Frontal cortex (tissue), 4 donors: ENCODE measurements around the gene KCNA3. TPM values are rescaled to one million over a fixed set of nuclear protein-coding genes. Genes with fewer than 3 reads are reported as not detected.
"Not testable (repeated sequence)": the region's sequence is repeated elsewhere in the genome, so short reads cannot be mapped to it uniquely, and the experiment has no call there.

Experiments used
- DNase-seq, 2 donors: peaks; one replicate each; pipeline ENCODE4 v3.0.0; 2012; ENCODE audit warnings: low spot score in 2 of 2
- FAIRE-seq: peaks from 2 replicates; lab custom pipeline; 2012; peaks lifted over from hg19 to GRCh38; lab: Jason Lieb, UNC
- total RNA-seq: library from RNA; depleted of rRNA; stranded (reverse); fragments of >200 nt; gene quantifications from one replicate; pipeline ENCODE4 v1.2.3, GENCODE V29; 2014
- donor health status: control.
- donor health status: control.
- donor health status: control.

The KCNA3 gene
- total RNA-seq, 1 donor from 2014 or later: 20.8 TPM

DNA sequence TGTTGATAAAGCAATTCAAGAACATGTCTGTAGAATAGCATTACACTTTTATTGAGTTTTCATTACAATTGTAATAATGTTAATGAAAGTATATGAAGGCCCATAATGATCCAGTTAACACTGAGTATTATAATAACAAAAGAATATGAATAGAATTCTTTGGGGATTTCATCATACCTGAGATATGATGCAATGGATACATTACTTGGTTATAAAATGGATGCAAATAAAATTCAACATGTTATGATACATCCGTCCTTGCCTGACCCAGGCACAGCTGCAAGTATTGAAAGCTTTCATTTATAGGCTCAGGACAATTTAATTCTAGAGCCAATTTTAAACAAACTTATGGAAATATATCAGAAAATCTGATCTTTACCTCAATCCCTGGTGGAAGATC lies 8.2 kb upstream of the KCNA3 start:
- FAIRE-seq: no peak
- DNase-seq: no peak

DNA sequence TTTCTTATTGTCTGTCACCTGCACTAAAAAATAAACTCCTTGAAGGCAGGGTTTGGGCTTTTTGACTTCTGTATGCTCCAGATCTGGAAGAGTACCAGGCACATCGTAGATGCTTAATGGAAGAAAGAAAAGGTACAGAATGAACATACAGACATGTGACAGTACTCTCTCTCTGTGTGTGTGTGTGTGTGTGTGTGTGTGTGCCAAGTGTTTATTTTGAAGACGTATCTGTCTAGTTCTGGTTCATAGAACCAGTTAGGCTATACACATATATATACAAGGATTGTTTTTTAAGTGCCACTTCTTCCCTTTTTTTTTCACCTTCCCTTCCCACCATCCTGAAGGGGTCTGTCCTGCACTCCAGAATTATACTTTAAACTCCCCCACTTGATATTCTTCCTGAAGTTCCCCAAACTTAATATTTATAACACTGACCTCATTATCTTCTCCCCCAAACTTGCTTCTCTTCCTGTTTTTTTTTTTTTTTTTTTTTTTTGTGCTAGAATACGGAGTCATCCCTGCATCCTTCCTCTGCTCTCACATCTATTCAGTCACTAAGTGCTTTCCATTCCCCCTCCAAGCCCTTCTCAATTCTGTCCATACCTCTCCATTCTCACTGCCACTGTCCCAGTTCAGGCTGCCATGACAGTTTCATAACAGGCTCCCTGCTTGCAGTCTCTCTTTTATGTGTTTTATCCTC lies 5.4 kb upstream of the KCNA3 start:
- DNase-seq (no peak), FAIRE-seq (no peak)

DNA sequence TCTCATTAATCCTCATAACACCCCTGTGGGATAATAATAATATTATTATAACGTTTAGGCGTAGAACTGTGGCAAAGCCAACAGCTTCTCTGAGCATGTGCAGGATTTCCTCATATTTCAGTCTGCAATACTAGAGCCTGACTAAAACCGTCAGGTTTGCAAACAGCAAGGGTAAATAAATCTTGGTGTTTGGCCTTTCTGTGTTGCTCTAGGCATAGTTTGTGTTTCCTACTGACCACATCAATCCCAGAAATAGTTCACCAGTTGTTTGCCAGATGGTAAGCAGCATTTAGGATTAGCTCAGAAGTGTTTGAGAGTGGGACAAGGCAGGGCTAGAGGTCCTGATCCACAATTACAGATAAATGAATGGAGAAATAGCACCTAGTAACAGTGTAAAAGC lies 2.8 kb upstream of the KCNA3 start:
- no peak for FAIRE-seq

DNA sequence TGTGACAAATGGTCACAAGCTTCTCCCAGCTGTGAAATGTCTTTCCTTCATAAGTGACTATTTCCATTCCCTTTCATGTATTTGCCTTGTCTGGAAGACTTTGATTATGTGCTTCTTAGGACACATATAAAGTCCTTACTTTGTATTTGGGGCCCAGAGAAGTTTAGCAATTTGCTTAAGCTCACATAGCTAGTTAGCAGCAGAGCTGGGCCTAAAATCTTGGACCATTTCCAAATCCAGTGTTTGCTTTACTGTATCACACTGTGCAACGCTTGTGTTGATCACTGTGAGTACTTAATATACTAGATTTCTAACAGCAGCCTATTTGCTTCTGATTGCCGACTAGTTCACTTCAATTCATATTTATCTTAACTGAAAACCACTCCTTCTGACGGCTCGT lies 2.2 kb upstream of the KCNA3 start:
- DNase-seq: no peak
- FAIRE-seq: no peak

More for the DNA sequence above, 2.8 kb upstream of the KCNA3 start:
- no peak for DNase-seq

DNA sequence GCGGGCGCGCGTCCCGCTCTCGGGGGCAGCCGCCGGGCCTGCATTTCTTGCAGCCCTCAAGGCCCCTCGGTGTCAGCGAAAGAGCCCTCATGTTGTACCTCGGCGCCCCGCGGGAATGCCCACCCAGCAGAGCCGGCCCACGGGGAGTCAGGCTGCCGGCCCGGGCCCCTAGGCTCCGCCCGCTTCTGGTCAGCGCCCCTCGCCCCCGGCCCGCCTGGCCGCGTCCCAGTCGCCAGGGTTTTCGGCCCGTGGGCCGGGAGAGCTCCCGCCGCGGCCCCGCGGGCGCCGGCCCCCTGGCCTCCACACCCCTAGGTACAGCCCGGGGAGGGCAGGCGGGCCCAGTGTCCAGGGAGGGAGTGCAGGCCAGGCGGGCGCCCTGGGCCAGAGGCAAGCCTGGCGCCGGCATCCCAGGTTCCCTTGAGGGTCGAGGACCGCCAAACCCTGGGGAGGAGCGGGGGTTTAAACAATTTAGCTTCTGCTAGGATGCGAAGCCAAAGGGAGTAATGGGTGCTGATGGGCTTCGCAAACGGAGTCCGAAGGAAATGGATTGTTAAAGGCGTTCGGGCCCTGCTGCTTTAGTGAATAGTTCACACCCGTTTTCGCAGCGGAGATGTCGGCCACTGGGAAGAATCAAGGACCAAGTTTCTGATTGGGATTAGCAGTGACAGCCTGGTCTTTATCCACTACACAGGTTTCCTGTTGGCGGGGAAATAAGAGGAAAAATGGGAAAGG lies 486 bp upstream of the KCNA3 start:
- FAIRE-seq (no peak), DNase-seq (no peak)

DNA sequence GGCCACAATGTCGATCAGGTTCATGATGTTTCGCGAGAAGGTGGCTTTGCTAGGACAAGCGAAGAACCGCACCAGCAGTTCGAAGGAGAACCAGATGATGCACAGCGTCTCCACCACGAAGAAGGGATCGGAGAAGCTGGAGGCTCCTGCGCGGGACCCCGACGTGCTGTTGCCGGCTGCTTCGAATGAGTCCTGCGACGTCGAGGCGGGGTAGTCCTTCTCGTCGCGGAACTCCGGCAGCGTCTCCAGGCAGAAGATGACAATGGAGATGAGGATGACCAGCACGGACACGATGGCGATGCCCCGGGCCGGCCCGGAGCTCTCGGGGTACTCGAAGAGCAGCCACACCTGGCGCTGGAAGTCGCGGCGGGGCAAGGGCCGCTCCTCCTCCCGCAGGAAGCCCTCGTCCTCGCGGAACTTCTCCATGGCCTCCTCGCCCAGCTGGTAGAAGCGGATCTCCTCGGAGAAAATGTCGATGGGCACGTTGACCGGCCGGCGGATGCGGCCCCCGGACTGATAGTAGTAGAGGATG lies 869 bp downstream of the KCNA3 start:
- DNase-seq: no peak
- no peak for FAIRE-seq

DNA sequence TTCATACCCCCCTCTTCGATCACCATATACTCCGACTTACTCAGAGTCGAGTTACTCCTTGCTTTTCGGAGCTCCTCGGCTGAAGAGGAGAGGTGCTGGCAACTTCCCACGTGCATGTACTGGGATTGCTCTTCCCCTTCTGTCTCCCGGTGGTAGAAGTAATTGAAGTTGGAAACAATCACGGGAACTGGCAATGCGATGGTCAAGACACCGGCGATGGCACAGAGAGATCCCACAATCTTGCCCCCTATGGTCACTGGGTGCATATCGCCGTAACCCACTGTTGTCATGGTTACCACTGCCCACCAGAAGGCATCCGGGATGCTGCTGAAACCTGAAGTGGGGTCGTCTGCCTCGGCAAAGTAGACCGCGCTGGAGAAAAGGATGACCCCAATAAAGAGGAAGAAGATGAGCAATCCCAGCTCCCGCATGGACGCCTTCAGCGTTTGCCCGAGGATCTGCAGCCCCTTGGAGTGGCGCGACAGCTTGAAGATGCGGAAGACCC lies 1.5 kb downstream of the KCNA3 start:
- DNase-seq (no peak), FAIRE-seq (no peak)

DNA sequence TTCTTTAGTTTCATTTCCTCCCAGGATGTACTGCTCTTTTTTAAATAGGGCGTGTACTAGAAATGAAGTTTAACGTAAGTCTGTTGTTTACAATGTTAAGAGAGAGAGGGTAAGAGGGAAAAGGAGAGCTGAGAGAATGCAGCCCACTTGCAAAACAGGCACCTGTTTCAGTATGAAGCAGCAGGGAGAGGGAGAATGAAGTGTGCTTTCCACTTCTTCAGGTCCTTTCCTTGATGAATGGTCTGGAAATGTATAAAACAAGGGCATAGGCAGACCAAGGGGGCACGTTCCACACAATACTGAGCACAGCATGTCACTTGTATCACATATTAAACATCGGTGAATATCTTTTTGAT lies 2.0 kb downstream of the KCNA3 start:
- FAIRE-seq: no peak
- no peak for DNase-seq

DNA sequence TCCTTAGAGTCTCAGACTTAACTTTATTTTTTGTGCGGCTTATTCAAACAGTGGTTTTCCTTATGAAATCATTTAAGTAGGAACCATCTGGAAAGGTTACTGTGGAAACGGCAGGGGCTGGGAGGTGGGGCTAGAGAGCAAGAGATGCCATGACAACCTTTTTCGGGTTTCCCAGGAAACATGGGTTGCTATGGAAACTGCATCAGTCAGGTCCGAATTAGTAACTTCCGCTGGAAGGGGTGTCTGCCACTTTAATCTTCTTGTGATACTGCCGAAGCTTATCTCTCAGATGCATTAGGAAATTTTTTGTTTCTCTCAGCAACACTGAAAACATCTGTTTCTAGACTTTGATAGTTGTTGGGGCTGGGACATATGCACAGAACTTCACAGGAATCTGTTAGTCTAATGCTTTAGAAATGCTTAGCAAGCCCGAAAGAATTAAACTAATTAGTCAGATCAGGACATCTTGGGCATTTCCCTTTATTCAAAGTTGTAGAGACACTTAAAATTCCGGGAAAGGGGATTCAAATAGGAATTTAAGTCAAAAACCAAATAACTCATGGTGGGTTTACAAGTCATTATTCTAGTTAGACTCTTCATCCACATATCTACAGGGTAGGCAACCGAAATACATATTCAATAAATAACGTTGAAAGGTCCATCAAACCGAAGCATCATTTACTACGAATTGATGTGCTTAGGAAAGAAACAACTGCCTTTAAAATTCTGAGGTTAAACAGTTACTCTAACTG lies 2.6 kb downstream of the KCNA3 start:
- DNase-seq (peak in 1 of 2 donors; percentile 30), FAIRE-seq (no peak)

DNA sequence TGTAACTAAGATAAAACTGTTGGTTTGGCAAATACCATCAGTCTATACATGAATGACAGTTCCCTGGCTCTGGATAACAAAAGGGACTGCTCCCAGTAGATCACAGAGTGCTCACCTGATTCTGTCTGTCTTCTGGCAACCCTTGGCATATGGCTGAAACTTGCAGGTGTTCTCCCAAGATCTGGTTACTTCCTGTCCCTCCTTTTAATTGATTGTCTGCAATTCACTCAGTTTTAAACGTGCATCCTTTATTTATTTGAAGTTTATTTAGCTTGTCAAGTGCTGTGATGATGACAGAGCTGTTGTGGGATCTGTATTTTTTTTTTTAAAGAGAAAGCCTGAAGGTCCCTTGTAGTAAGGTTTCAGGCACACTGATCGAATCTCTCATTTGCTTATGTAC lies 3.4 kb downstream of the KCNA3 start:
- DNase-seq (no peak), FAIRE-seq (no peak)

DNA sequence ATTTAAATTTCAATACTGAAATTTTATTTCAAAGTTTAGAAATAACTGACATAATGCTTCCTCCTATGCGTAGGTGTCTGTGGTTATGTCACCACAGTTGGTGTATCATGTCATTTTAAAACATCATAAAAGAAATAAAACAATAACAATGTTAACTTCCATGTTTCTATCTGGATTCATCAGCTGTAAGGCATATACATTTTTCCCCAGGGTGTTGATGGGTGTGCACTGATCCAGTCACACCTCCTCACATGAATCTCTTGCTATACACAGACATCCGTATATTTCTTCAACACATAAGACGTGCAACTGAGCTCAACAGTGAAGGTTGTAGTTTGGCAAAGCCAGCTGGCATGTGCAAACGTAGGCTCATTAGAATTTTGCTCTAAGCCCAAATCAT lies 6.2 kb downstream of the KCNA3 start:
- DNase-seq (no peak), FAIRE-seq (no peak)

DNA sequence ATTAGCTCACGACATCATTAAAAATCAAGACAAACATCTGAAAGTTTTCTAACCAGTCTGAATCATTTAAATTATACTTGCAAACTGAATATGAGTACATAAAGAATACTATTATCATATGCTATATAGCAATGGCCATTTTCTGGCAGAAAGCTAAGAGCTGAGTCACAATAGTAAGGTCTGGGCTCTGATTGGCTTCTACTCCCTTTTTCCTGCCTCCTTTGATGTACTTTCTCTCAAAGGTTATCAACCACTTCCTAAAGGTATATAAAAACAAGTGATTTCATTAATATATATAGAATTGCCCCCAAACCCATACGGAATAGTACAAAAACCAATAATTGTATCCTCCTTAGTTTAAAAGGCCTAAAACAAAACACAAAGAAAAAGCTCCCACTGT lies 7.0 kb downstream of the KCNA3 start:
- FAIRE-seq (no peak), DNase-seq (no peak)

DNA sequence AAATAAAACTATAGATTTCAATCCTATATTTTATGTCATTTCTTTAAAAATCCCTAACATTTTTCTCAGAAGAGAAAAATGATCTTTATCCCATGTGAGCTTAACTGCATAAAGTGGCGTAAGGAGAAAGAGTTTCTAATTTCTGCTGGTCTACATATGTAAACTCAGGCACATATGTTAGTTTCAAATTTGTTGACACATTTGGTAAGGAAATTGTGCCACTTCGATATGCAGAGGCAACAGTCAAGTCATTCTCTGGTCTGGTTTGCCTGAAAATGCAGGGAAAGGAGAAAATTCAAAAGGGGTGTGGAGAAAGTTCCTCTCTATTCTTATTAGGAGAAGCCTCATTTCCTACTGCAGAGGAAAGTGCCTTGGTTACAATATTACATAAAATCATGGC lies 11.5 kb downstream of the KCNA3 start:
- DNase-seq: no peak
- no peak for FAIRE-seq

DNA sequence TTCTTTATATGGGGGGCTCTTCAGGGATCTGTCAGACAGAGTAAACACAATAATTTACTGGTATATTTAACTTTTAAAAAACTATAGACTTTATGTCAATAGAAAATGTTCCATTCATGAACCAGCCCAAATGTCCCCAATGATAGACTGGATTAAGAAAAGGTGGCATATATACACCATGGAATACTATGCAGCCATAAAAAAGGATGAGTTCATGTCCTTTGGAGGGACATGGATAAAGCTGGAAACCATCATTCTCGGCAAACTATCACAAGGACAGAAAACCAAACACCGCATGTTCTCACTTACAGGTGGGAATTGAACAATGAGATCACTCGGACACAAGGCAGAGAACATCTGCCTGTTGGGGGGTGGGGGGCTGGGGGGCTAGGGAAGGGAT lies 15.2 kb downstream of the KCNA3 start:
- FAIRE-seq, DNase-seq: not testable (repeated sequence)

DNA sequence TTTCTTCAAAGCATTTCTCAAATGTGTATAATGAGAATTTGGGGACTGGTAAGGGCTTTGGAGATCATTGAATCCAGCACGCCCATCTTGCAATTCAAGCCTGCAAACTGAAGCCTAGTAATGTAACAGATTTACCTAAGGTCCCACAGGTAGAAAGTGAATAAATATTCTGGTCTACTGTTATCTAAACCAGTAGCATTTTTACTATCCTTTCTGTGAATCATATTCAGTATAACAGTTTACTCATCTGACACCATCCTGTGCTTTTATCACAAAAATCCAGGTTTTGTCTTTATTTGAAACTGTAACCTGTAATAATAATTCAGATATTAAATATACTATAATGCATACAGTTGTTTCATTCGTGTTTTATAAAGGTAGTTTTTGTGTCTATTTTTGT lies 17.4 kb downstream of the KCNA3 start:
- DNase-seq: no peak
- no peak for FAIRE-seq

DNA sequence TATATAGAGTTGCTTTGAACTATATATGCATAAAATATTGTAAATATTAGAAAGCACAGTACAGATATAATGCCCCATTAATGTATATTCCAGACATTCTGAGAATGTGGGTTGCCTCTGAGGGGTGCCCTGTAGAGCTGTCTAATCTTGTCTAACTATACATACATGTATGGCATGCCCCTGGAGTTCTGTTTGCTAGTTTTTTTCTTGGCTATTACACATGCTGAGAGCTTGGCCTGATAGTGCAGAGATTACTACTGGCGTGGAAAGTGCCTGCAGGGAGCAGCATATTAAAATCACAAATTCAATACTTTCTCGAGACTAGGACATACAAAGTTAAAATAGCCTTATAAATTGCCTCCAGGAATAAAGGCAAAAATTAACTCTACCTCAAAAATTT lies 24.1 kb downstream of the KCNA3 start:
- no peak for DNase-seq
- FAIRE-seq: no peak

DNA sequence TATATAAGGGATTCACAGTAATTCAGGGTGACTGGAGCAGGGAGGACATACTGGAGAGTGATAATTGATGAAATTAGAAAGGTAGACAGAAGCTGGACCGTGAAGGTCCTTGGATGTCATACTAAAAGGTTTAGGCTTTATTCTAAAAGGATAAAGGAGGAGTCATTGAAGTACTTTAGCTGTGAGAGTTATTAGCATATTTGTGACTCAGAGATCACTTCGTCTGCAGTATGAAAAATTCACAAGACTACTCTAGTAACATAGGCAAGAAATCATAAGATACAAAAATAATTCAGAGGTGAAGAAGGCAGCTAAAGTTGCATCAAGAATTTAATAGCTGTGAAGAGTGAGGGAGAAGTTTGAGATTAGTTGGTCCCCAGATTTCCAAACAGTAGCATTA lies 26.3 kb downstream of the KCNA3 start:
- DNase-seq (no peak), FAIRE-seq (no peak)

DNA sequence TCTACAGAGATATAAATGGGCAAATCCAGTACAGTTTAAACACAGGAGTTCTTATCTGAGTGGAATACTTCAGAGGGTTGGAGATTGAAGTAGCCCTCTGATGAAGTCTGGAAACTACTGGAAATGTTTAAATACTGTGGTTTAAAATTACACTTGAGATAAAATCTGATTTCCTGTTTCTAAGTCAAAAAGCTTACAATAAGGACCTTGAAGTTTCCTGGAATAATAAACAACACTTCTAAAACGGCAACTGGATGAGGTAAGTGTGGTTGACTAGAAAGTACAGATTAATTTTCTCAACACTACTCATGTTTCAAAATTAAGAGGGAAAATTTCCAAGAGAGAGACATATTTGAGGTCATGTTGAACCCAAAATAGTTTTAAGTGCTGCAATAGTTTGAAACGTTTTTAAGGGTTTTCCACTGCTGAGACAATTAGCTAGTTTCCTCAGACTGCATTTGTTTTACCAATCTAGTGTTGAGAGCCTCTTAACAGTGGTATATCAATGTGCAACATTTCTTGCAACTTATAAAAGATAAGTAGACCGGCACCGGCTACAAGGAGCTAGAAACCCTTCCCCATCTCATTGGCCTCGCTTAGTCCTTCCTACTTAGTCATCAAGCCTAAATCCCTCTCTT lies 27.4 kb downstream of the KCNA3 start:
- DNase-seq (no peak), FAIRE-seq (no peak)

DNA sequence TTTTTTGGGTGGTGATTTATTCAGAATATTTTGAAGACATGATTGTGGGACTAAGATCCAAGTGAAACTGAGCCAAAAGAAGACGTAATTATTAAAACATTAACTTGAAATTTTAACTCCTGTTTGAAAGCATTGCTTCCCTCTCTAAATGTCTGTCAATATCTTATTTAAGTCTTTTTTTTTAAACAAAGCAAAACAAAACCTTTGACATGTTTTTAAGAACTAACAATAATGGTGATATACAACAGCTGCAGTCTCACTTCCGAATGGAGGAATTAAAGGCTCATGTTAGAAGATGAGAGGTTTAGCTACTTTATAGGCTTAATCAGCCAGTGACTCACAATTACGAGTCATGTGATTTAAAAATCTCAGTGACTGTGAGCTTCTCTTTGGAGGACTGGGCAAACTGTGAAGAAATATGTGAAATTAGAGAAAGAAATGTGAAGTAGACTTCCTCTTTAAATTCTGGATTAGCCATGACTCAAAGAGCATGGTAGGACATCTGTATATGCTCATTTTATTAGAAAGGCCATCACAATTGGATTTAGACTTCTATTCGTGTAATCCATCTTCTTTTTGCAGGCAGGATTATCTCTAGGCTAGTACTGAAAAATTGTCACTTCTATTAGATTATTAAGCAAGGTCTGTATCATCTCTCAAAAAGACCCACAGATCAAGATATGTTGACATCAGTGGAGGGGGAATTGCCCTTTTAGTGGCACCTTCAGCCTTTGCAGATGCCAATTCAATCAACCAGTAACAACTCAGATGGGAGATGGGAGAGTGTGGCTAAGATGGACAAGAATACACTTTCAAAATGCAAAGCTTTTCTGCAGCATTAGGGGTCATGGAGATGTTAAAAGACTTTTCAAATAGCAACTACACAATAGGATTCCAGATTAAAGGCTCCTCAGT lies 28.7 kb downstream of the KCNA3 start:
- DNase-seq (no peak), FAIRE-seq (no peak)
